Spleen (tissue), 11 donors: Measurements from ENCODE around the gene PDCD1. TPM values are rescaled to one million over a fixed set of nuclear protein-coding genes. Genes with fewer than 3 reads are reported as not detected.

Source experiments
- DNase-seq: peaks from one replicate; pipeline ENCODE4 v3.0.0-alpha.2; 2020
- H3K27ac ChIP-seq, 8 donors: fragments of 200-600 bp; sonication (generic) in 7 of 8; 1 replicate in 4 of 8; 2 replicates in 4 of 8; pipeline versions ENCODE4 v1.5.0 to v1.8.0; 2016 to 2021; ENCODE audit warnings: inconsistent platforms in 4 of 8, mild to moderate bottlenecking in 4 of 8, moderate library complexity in 1 of 8
- H3K27me3 ChIP-seq, 7 donors: fragments of 200-600 bp; sonication (generic) in 6 of 7; replicated peaks in 1 of 7; 1 replicate in 4 of 7; 2 replicates in 3 of 7; pipeline versions ENCODE4 v1.5.0 to v1.8.0; 2016 to 2021; ENCODE audit warnings: inconsistent platforms in 3 of 7, mild to moderate bottlenecking in 1 of 7
- H3K36me3 ChIP-seq, 6 donors: fragments of 200-600 bp; sonication (generic) in 5 of 6; 1 replicate in 4 of 6; 2 replicates in 2 of 6; pipeline versions ENCODE4 v1.5.0 to v1.8.0; 2016 to 2021; ENCODE audit warnings: inconsistent platforms in 2 of 6
- H3K4me1 ChIP-seq, 6 donors: fragments of 200-600 bp; sonication (generic) in 5 of 6; 1 replicate in 3 of 6; 2 replicates in 3 of 6; pipeline versions ENCODE4 v1.5.0 to v1.8.0; 2016 to 2021; ENCODE audit warnings: inconsistent platforms in 3 of 6
- H3K4me3 ChIP-seq, 8 donors: fragments of 200-600 bp; sonication (generic) in 7 of 8; 1 replicate in 4 of 8; 2 replicates in 4 of 8; pipeline versions ENCODE4 v1.5.0 to v1.8.0; 2016 to 2021; ENCODE audit warnings: inconsistent platforms in 4 of 8, mild to moderate bottlenecking in 4 of 8, moderate library complexity in 2 of 8
- H3K9me3 ChIP-seq, 8 donors: fragments of 200-600 bp; sonication (generic) in 7 of 8; 1 replicate in 4 of 8; 2 replicates in 4 of 8; pipeline versions ENCODE4 v1.5.0 to v1.8.0; 2016 to 2021; ENCODE audit warnings: inconsistent platforms in 4 of 8
- POLR2A ChIP-seq, 3 donors: fragments of 450-650 bp; IDR thresholded peaks; one replicate each; pipeline ENCODE4 v1.5.1; 2017; ENCODE audit warnings: antibody characterized with exemption in 3 of 3, mild to moderate bottlenecking in 1 of 3
- POLR2AphosphoS5 ChIP-seq, 3 donors: sonication (generic); formaldehyde crosslinking; IDR thresholded peaks; one replicate each; pipeline ENCODE4 v1.5.1; 2017; ENCODE audit warnings: antibody characterized with exemption in 3 of 3
- WGBS, 5 donors: extraction: QIAGEN DNeasy Blood & Tissue Kit in 3 of 5; methylation state at CpG; one replicate each; pipeline versions ENCODE4 v1.1.5 to v1.1.7; 2013 to 2018; 5-methylcytosine and 5-hydroxymethylcytosine counted together
- intact Hi-C: fragments of 100-400 bp; cut with DNase I; formaldehyde crosslinking; loops from one replicate; pipeline ENCODE4 v1.15.0; 2023; ENCODE audit warnings: low total_unique reads
- polyA plus RNA-seq, 3 donors: library from polyadenylated mRNA; stranded (reverse); fragments of 200-250 nt; gene quantifications; one replicate each; pipeline ENCODE4 v1.2.1, GENCODE V29; 2013
- total RNA-seq, 7 donors: library from RNA; depleted of rRNA in 3 of 7; stranded (reverse); fragments of >200 nt in 3 of 7; fragmentation: NEBNext Ultra II Directional in 4 of 7; extraction: Animal tissue kit (Norgen Biotek cat#: 25700) in 4 of 7; gene quantifications; one replicate each; pipeline versions ENCODE4 v1.1.0 to v1.2.1, GENCODE V29; 2016 to 2021
- TF ChIP-seq, protein P1 (sequence below), 11 experiments: fragments of 200-600 bp in 7 of 11; fragments of 450-650 bp in 4 of 11; sonication (generic) in 4 of 11; IDR thresholded peaks in 8 of 11; conservative IDR thresholded peaks in 3 of 11; 1 replicate in 7 of 11; 2 replicates in 4 of 11; pipeline versions ENCODE4 v1.4.0 to v1.8.0; 2016 to 2021; ENCODE audit warnings: antibody characterized with exemption in 11 of 11, inconsistent platforms in 4 of 11, mild to moderate bottlenecking in 1 of 11
- donor health status: healthy with polysubstance abuse.
- donor health status: DM: no; HTN: no; CAD: no; lungs with moderate emphysema.
- donor health status: DM: no; HTN: no; CAD: no.
- donor health status: Bipolar disorder and iron deficiency.
- donor health status: healthy.
- donor health status: DM: no; HTN: no; CAD: no.
- donor health status: DM: yes; HTN: yes; CAD: no.

The PDCD1 gene
- total and polyA plus RNA-seq, 10 donors = 2.7 to 7.9 (median 5.3) TPM

DNA sequence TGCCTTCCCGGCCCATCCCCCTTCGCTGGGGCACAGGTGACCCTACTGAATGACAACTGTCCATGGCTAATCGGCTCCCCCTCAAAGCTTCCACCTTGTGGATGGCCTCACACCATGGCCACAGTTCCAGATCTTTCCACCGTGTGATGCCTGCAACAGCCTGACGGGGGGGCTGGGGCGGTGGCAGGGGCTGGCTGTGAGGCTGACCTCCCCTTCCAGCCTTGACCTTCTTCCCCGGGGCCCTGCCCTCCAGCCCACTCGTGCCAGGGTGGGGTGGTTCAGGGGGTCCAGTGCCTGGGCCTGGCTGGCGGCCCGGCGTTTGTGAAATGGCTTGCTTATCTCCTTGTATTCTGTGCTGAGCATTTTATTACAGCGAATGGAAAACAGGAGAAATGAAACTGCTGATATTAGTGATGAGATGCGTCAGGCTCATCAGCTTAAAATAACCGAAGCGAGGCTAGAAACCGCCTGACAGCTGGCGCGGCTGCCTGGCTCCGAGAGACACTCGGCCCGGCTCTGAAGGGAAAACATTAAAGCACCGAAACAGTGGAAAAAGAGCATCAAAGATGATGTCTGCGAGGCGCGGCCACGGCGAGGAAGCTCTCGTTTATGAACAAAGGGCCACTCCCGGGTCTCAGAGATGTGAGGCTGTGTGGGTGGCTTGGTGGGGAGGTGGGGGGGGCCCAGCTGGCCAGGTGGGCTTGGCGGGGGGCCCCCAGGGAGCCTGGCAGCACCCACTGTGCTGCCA lies 916 bp upstream of the PDCD1 start:
- peak; percentile 80 for DNase-seq
- TF ChIP-seq POLR2A (IDR thresholded peaks at IDR 0.05) (no peak), POLR2AphosphoS5 (IDR thresholded peaks at IDR 0.05) (peak in 2 of 3 donors; percentile 52 to 59)
- TF ChIP-seq, protein P1, sequence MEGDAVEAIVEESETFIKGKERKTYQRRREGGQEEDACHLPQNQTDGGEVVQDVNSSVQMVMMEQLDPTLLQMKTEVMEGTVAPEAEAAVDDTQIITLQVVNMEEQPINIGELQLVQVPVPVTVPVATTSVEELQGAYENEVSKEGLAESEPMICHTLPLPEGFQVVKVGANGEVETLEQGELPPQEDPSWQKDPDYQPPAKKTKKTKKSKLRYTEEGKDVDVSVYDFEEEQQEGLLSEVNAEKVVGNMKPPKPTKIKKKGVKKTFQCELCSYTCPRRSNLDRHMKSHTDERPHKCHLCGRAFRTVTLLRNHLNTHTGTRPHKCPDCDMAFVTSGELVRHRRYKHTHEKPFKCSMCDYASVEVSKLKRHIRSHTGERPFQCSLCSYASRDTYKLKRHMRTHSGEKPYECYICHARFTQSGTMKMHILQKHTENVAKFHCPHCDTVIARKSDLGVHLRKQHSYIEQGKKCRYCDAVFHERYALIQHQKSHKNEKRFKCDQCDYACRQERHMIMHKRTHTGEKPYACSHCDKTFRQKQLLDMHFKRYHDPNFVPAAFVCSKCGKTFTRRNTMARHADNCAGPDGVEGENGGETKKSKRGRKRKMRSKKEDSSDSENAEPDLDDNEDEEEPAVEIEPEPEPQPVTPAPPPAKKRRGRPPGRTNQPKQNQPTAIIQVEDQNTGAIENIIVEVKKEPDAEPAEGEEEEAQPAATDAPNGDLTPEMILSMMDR (IDR thresholded peaks at IDR 0.05 in 8 of 11, conservative IDR thresholded peaks at IDR 0.05 in 3 of 11) = peak in 2 of 11 experiments; percentile 4 to 14
- Histone ChIP-seq H3K4me1 (peaks cover 7 to 58% (median 35%) of the 10 kb centered on the region in 6 donors), H3K27me3 (peaks cover 0 to 76% (median 21%) of the 10 kb centered on the region in 7 donors), H3K4me3 (peak overlapping the region in 4 of 8 donors; percentile 32 to 65 (median 37)), H3K36me3 (no peaks in the 10 kb centered on the region), H3K27ac (peak overlapping the region; percentile 5 to 87 (median 72)), H3K9me3 (no peaks in the 10 kb centered on the region)
- WGBS, 5 donors = 29 to 52% (median 42%) methylated on average over 28 to 30 of the region's 30 CpGs
- intact Hi-C loops = no loop called here

DNA sequence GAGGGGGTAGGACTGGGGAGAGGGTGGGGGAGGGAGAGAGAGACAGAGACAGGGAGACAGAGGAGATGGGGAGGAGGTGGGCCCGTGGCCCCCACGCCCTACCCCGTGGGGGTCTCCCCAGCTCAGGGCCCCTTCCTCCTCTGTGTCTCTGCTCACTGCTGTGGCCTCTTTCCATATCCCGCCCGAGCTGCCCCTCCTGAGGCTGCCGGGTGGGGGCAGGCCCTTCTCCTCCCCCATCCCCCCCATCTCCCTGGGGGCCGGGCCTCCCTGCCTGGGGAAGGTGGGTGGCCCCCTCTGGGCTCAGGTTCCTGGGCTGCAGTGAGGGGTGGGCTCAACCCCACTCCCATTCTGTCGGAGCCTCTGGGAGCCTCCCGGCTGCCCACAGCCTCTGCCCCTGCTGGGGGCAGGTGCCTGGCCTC lies 332 bp upstream of the PDCD1 start:
- intact Hi-C loops = no loop called here
- Histone ChIP-seq H3K9me3 (no peaks in the 10 kb centered on the region), H3K4me1 (peaks cover 7 to 58% (median 34%) of the 10 kb centered on the region in 6 donors), H3K27ac (peak overlapping the region in 7 of 8 donors; percentile 64 to 87 (median 74)), H3K27me3 (peaks cover 0 to 76% (median 19%) of the 10 kb centered on the region in 7 donors), H3K36me3 (no peaks in the 10 kb centered on the region), H3K4me3 (peak overlapping the region in 4 of 8 donors; percentile 32 to 65 (median 37))
- TF ChIP-seq POLR2A (IDR thresholded peaks at IDR 0.05) = no peak
- no peak for TF ChIP-seq POLR2AphosphoS5 (IDR thresholded peaks at IDR 0.05)
- TF ChIP-seq, protein P1 (IDR thresholded peaks at IDR 0.05 in 8 of 11, conservative IDR thresholded peaks at IDR 0.05 in 3 of 11) = no peak
- 17 to 30% (median 25%) methylated on average over 5 to 9 of the region's 9 CpGs for WGBS, 5 donors
- peak; percentile 80 for DNase-seq

DNA sequence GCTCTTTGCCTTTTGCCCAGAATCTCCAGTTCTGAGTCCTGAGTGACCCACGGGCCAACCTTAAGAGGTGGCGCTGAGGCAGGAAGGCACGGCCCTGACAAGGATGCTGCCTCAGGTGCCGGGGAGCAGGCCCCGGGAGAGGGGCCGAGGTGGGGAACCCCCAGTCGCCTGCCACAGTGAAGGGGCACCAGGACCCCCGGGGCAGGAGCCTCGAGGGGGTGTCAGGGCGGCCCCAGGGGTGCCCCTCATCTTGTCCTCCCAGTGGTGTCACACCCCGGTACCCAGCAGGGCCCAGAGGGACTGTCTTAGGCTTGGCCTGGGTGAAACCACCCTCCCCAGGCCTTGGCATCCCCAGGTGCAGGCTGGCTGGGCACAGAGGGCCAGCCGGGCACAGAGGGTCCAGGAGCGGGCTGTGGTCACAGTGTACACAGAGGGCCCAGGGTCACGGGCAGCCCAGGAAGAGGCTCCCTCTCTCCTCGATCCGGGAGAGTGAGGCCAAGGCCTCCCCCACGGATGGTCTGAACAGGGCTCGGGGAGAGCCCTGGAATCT lies 1.0 kb downstream of the PDCD1 start:
- peaks cover 7 to 44% (median 21%) of the 10 kb centered on the region in 6 donors for H3K4me1 ChIP-seq
- peak overlapping the region in 6 of 8 donors; percentile 23 to 65 (median 32) for H3K4me3 ChIP-seq
- TF ChIP-seq, protein P1 (IDR thresholded peaks at IDR 0.05 in 8 of 11, conservative IDR thresholded peaks at IDR 0.05 in 3 of 11) = no peak
- no peak for TF ChIP-seq POLR2A (IDR thresholded peaks at IDR 0.05)
- no peak for TF ChIP-seq POLR2AphosphoS5 (IDR thresholded peaks at IDR 0.05)
- intact Hi-C loops = no loop called here
- peak; percentile 74 for DNase-seq
- 74 to 78% (median 76%) methylated on average over 5 to 18 of the region's 18 CpGs for WGBS, 5 donors
- H3K9me3 ChIP-seq = no peaks in the 10 kb centered on the region
- peaks cover 0 to 62% (median 6%) of the 10 kb centered on the region in 7 donors for H3K27me3 ChIP-seq
- H3K27ac ChIP-seq = peak overlapping the region in 4 of 8 donors; percentile 74 to 87 (median 82)
- peaks cover 0 to 2% (median 0%) of the 10 kb centered on the region in 6 donors for H3K36me3 ChIP-seq
